OCI-LY7 (cell line): ENCODE results near the gene LILRB1.

Source experiments
- EZH2phosphoT487 ChIP-seq: fragments of 200-600 bp; sonication (generic); IDR thresholded peaks from 2 replicates; pipeline ENCODE4 v1.6.1; 2018; ENCODE audit warnings: low read depth, borderline replicate concordance, mild to moderate bottlenecking, mixed run types, antibody characterized with exemption, low read length, moderate library complexity, mixed read lengths
- TF ChIP-seq, protein P1 (sequence below): fragments of 200-600 bp; sonication (generic); conservative IDR thresholded peaks from 2 replicates; pipeline ENCODE4 v1.5.1; 2014; ENCODE audit warnings: mild to moderate bottlenecking, antibody characterized with exemption, low read length, moderate library complexity, mixed read lengths

- TF ChIP-seq, protein P1, sequence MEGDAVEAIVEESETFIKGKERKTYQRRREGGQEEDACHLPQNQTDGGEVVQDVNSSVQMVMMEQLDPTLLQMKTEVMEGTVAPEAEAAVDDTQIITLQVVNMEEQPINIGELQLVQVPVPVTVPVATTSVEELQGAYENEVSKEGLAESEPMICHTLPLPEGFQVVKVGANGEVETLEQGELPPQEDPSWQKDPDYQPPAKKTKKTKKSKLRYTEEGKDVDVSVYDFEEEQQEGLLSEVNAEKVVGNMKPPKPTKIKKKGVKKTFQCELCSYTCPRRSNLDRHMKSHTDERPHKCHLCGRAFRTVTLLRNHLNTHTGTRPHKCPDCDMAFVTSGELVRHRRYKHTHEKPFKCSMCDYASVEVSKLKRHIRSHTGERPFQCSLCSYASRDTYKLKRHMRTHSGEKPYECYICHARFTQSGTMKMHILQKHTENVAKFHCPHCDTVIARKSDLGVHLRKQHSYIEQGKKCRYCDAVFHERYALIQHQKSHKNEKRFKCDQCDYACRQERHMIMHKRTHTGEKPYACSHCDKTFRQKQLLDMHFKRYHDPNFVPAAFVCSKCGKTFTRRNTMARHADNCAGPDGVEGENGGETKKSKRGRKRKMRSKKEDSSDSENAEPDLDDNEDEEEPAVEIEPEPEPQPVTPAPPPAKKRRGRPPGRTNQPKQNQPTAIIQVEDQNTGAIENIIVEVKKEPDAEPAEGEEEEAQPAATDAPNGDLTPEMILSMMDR, result no peak
- TF ChIP-seq EZH2phosphoT487, result no peak
These were observed 24.1 kb upstream of the LILRB1 start for GRCh38 chr19:54606230-54606629.
